ENCODE results near the gene NUDT5.
"Not testable (repeated sequence)": the region's sequence is repeated elsewhere in the genome, so short reads cannot be mapped to it uniquely, and the experiment has no call there.

The NUDT5 gene

DNA sequence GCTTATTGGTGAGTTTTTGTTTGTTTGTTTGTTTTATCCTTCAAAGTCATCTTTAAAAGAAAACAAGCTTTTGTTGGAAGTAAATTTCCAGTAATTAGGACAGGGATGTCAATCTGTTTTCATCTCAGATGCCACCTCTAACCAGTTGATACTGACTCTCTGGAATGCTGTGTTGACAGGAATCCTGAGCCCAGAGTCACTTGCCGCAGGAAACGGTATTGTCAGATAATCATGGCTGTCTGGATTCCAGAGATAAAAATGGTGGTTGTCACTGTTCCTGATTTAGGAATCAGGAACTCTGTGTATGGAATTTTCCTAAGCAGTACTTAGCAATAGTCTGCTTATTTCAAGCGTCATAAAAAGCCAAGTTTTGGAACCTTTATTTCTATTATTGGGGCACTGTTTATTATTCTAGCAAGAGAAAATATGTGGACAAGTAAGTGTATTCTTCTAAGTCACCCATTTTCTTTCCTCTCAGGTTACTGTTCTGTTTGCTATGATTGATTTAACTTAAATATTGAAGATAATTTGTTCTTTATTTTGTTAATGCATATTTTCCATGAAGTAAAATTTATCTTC, 39.5 kb upstream of the NUDT5 start:
- H3K9me3 ChIP-seq (ENCODE audit: insufficient read depth, low read length), result no peaks in the 10 kb centered on the region
- no peak overlapping the region for H3K9ac ChIP-seq (ENCODE audit: low read length)
- no peak overlapping the region for H3K27ac ChIP-seq (ENCODE audit: low read depth, low read length)
- TF ChIP-seq, protein P1, sequence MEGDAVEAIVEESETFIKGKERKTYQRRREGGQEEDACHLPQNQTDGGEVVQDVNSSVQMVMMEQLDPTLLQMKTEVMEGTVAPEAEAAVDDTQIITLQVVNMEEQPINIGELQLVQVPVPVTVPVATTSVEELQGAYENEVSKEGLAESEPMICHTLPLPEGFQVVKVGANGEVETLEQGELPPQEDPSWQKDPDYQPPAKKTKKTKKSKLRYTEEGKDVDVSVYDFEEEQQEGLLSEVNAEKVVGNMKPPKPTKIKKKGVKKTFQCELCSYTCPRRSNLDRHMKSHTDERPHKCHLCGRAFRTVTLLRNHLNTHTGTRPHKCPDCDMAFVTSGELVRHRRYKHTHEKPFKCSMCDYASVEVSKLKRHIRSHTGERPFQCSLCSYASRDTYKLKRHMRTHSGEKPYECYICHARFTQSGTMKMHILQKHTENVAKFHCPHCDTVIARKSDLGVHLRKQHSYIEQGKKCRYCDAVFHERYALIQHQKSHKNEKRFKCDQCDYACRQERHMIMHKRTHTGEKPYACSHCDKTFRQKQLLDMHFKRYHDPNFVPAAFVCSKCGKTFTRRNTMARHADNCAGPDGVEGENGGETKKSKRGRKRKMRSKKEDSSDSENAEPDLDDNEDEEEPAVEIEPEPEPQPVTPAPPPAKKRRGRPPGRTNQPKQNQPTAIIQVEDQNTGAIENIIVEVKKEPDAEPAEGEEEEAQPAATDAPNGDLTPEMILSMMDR (IDR thresholded peaks at IDR 0.05; ENCODE audit: insufficient read depth, low read length, poor library complexity, severe bottlenecking), result no peak
- no peak for TF ChIP-seq EZH2phosphoT487 (conservative IDR thresholded peaks at IDR 0.05; ENCODE audit: low read length)
- H3F3A ChIP-seq (ENCODE audit: insufficient read depth), result 0 out of 2 replicates have a peak, but pooled peaks cover 4% of the 10 kb centered on the region
- peaks cover 20% of the 10 kb centered on the region for H3K36me3 ChIP-seq (ENCODE audit: low read length)
- H3K4me2 ChIP-seq (ENCODE audit: low read depth, low read length, poor library complexity, severe bottlenecking), result no peak overlapping the region
- H3K9me2 ChIP-seq (replicated peaks; ENCODE audit: insufficient read depth, low read length), result no peaks in the 10 kb centered on the region
- no peaks in the 10 kb centered on the region for H3K79me2 ChIP-seq (ENCODE audit: insufficient read depth, low read length)
- H4K20me1 ChIP-seq (ENCODE audit: low read depth, low read length), result no peaks in the 10 kb centered on the region
- H3K27me3 ChIP-seq (ENCODE audit: low read length), result no peaks in the 10 kb centered on the region
- no peak overlapping the region for H2AFZ ChIP-seq (ENCODE audit: low read depth, low read length, severe bottlenecking)
- no peak overlapping the region for H3K4me3 ChIP-seq (ENCODE audit: insufficient read depth, low read length, poor library complexity, severe bottlenecking)

DNA sequence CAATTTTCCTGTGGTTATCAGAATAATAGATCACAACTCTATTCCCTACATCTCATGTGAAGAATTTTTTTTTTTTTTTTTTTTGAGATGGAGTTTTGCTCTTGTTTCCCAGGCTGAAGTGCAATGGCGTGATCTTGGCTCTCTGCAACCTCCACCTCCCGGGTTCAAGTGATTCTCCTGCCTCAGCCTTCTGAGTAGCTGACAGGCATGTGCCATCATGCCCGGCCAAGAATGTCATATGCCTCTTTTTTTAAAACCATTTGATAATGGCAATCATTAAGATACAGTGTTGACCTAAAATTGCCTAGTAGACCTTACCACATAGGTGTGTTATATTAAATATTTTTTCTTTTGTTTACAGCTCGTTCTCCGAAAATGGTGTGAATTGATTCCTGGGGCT, 39.0 kb upstream of the NUDT5 start:
- H3K36me3 ChIP-seq (ENCODE audit: low read length), result peaks cover 20% of the 10 kb centered on the region
- H3K9me2 ChIP-seq (replicated peaks; ENCODE audit: insufficient read depth, low read length); H3K27ac ChIP-seq (ENCODE audit: low read depth, low read length): not testable (repeated sequence)

GRCh38 chr10:12228851-12229250, 33.2 kb upstream of the NUDT5 start:
- H4K20me1 ChIP-seq (ENCODE audit: low read depth, low read length), result no peaks in the 10 kb centered on the region
- H2AFZ ChIP-seq (ENCODE audit: low read depth, low read length, severe bottlenecking), result no peak overlapping the region
- H3K79me2 ChIP-seq (ENCODE audit: insufficient read depth, low read length), result peaks cover 5% of the 10 kb centered on the region
- H3K9me3 ChIP-seq (ENCODE audit: insufficient read depth, low read length), result no peaks in the 10 kb centered on the region
- no peak overlapping the region for H3K27ac ChIP-seq (ENCODE audit: low read depth, low read length)
- no peak overlapping the region for H3K9ac ChIP-seq (ENCODE audit: low read length)
- H3K27me3 ChIP-seq (ENCODE audit: low read length), result no peaks in the 10 kb centered on the region
- H3K4me3 ChIP-seq (ENCODE audit: insufficient read depth, low read length, poor library complexity, severe bottlenecking), result no peak overlapping the region
- no peaks in the 10 kb centered on the region for H3F3A ChIP-seq (ENCODE audit: insufficient read depth)
- H3K9me2 ChIP-seq (replicated peaks; ENCODE audit: insufficient read depth, low read length), result no peaks in the 10 kb centered on the region
- H3K36me3 ChIP-seq (ENCODE audit: low read length), result peaks cover 13% of the 10 kb centered on the region
- TF ChIP-seq, protein P1 (IDR thresholded peaks at IDR 0.05; ENCODE audit: insufficient read depth, low read length, poor library complexity, severe bottlenecking), result no peak
- TF ChIP-seq EZH2phosphoT487 (conservative IDR thresholded peaks at IDR 0.05; ENCODE audit: low read length), result no peak
- no peak overlapping the region for H3K4me2 ChIP-seq (ENCODE audit: low read depth, low read length, poor library complexity, severe bottlenecking)

More for the DNA sequence above, 39.0 kb upstream of the NUDT5 start:
- H2AFZ ChIP-seq (ENCODE audit: low read depth, low read length, severe bottlenecking); H3K4me3 ChIP-seq (ENCODE audit: insufficient read depth, low read length, poor library complexity, severe bottlenecking); H3K9ac ChIP-seq (ENCODE audit: low read length); H3K27me3 ChIP-seq (ENCODE audit: low read length); H3K79me2 ChIP-seq (ENCODE audit: insufficient read depth, low read length); H3F3A ChIP-seq (ENCODE audit: insufficient read depth); H3K9me3 ChIP-seq (ENCODE audit: insufficient read depth, low read length); H3K4me2 ChIP-seq (ENCODE audit: low read depth, low read length, poor library complexity, severe bottlenecking); H4K20me1 ChIP-seq (ENCODE audit: low read depth, low read length): not testable (repeated sequence)

GRCh38 chr10:12226438-12226837, 30.7 kb upstream of the NUDT5 start:
- H3K27me3 ChIP-seq (ENCODE audit: low read length); H3K4me3 ChIP-seq (ENCODE audit: insufficient read depth, low read length, poor library complexity, severe bottlenecking); H3K9ac ChIP-seq (ENCODE audit: low read length); H3K9me2 ChIP-seq (replicated peaks; ENCODE audit: insufficient read depth, low read length); H4K20me1 ChIP-seq (ENCODE audit: low read depth, low read length); H3K27ac ChIP-seq (ENCODE audit: low read depth, low read length); H3F3A ChIP-seq (ENCODE audit: insufficient read depth); H2AFZ ChIP-seq (ENCODE audit: low read depth, low read length, severe bottlenecking); H3K4me2 ChIP-seq (ENCODE audit: low read depth, low read length, poor library complexity, severe bottlenecking); H3K9me3 ChIP-seq (ENCODE audit: insufficient read depth, low read length): not testable (repeated sequence)
- H3K36me3 ChIP-seq (ENCODE audit: low read length), result peaks cover 17% of the 10 kb centered on the region
- H3K79me2 ChIP-seq (ENCODE audit: insufficient read depth, low read length), result peaks cover 21% of the 10 kb centered on the region
